ENCODE measurements around the gene YOD1. TPM values are rescaled to one million over a fixed set of nuclear protein-coding genes. Genes with fewer than 3 reads are reported as not detected.

The YOD1 gene
- total RNA-seq, 1 donor from 2014 or later: 9.0 TPM

GRCh38 chr1:207021876-207022596 is 29.0 kb downstream of the YOD1 start:
- Mint-ChIP-seq H3K4me1 (ENCODE audit: unreplicated experiment) (peaks cover 11% of the 10 kb centered on the region), H3K27me3 (ENCODE audit: unreplicated experiment) (peaks cover 6% of the 10 kb centered on the region), H3K4me3 (ENCODE audit: unreplicated experiment) (no peak overlapping the region), H3K36me3 (ENCODE audit: low read depth, unreplicated experiment) (no peaks in the 10 kb centered on the region), H3K9me3 (ENCODE audit: unreplicated experiment) (no peaks in the 10 kb centered on the region), H3K27ac (ENCODE audit: unreplicated experiment) (no peak overlapping the region)
- DNase-seq (ENCODE audit: low spot score): no peak
- TF ChIP-seq, protein P1, sequence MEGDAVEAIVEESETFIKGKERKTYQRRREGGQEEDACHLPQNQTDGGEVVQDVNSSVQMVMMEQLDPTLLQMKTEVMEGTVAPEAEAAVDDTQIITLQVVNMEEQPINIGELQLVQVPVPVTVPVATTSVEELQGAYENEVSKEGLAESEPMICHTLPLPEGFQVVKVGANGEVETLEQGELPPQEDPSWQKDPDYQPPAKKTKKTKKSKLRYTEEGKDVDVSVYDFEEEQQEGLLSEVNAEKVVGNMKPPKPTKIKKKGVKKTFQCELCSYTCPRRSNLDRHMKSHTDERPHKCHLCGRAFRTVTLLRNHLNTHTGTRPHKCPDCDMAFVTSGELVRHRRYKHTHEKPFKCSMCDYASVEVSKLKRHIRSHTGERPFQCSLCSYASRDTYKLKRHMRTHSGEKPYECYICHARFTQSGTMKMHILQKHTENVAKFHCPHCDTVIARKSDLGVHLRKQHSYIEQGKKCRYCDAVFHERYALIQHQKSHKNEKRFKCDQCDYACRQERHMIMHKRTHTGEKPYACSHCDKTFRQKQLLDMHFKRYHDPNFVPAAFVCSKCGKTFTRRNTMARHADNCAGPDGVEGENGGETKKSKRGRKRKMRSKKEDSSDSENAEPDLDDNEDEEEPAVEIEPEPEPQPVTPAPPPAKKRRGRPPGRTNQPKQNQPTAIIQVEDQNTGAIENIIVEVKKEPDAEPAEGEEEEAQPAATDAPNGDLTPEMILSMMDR (IDR thresholded peaks at IDR 0.05; ENCODE audit: unreplicated experiment): no peak

- Mint-ChIP-seq H3K27ac (ENCODE audit: unreplicated experiment) (no peak overlapping the region), H3K36me3 (ENCODE audit: low read depth, unreplicated experiment) (no peaks in the 10 kb centered on the region), H3K27me3 (ENCODE audit: unreplicated experiment) (peaks cover 6% of the 10 kb centered on the region), H3K4me1 (ENCODE audit: unreplicated experiment) (peaks cover 9% of the 10 kb centered on the region), H3K4me3 (ENCODE audit: unreplicated experiment) (no peak overlapping the region), H3K9me3 (ENCODE audit: unreplicated experiment) (no peaks in the 10 kb centered on the region)
- TF ChIP-seq, protein P1 (IDR thresholded peaks at IDR 0.05; ENCODE audit: unreplicated experiment): no peak
- DNase-seq (ENCODE audit: low spot score): no peak
These were observed 29.7 kb downstream of the YOD1 start for GRCh38 chr1:207021139-207021861.

- DNase-seq (ENCODE audit: low spot score): no peak
- TF ChIP-seq, protein P1 (IDR thresholded peaks at IDR 0.05; ENCODE audit: unreplicated experiment): no peak
- H3K4me3 Mint-ChIP-seq (ENCODE audit: unreplicated experiment): no peak overlapping the region
- H3K4me1 Mint-ChIP-seq (ENCODE audit: unreplicated experiment): peaks cover 4% of the 10 kb centered on the region
- H3K27ac Mint-ChIP-seq (ENCODE audit: unreplicated experiment): no peak overlapping the region
- no peaks in the 10 kb centered on the region for H3K36me3 Mint-ChIP-seq (ENCODE audit: low read depth, unreplicated experiment)
- H3K9me3 Mint-ChIP-seq (ENCODE audit: unreplicated experiment): no peaks in the 10 kb centered on the region
- peaks cover 6% of the 10 kb centered on the region for H3K27me3 Mint-ChIP-seq (ENCODE audit: unreplicated experiment)
These were observed 30.3 kb downstream of the YOD1 start for GRCh38 chr1:207020709-207021107.

DNA sequence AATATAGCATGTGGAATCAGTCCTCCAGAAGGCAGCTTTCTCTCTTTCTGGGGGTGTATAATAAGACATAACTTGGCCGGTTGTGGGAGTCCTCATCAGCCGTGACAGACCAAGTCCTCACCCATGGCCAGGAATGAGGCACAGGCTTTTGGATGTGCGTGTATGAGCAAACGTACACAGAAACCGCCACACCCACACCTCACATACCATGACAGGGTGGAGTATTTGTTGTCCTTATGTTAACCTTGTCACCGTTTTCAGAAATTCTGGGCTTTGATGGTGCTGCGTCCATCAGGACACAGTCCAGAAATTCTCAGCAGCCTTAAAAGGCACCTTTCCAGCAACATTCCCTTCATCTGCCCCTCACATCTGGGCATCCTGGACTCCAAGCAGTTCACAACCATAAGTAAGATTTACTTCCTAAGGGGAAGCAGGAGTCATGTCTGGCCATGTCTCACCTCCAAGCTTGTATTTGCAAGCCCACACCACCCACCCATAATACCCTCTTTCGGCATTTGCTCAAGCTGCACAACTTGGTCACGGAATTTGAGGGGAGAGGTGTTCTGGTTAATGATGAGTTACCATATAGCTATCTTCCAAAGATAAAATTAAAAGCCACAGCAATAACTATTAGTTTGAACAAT is 30.8 kb downstream of the YOD1 start:
- H3K4me3 Mint-ChIP-seq (ENCODE audit: unreplicated experiment): no peak overlapping the region
- H3K27me3 Mint-ChIP-seq (ENCODE audit: unreplicated experiment): peaks cover 4% of the 10 kb centered on the region
- TF ChIP-seq, protein P1 (IDR thresholded peaks at IDR 0.05; ENCODE audit: unreplicated experiment): no peak
- no peak overlapping the region for H3K27ac Mint-ChIP-seq (ENCODE audit: unreplicated experiment)
- no peak for DNase-seq (ENCODE audit: low spot score)
- no peaks in the 10 kb centered on the region for H3K4me1 Mint-ChIP-seq (ENCODE audit: unreplicated experiment)
- H3K9me3 Mint-ChIP-seq (ENCODE audit: unreplicated experiment): no peaks in the 10 kb centered on the region
- H3K36me3 Mint-ChIP-seq (ENCODE audit: low read depth, unreplicated experiment): no peaks in the 10 kb centered on the region
